DOHH2 (cell line): ENCODE measurements around the gene TCOF1.

Experiments used
- H3F3A ChIP-seq: fragments of 200-600 bp; sonication (generic), shearing (Covaris generic); 2 replicates; pipeline ENCODE4 v1.6.0; 2016; ENCODE audit warnings: antibody characterized with exemption, mild to moderate bottlenecking; ENCODE audit not compliant: control insufficient read depth, insufficient read depth
- H3K27ac ChIP-seq: fragments of 200-600 bp; sonication (generic); 2 replicates; pipeline ENCODE4 v1.5.1; 2014; ENCODE audit warnings: low read depth, mild to moderate bottlenecking, low read length, moderate library complexity
- H3K27me3 ChIP-seq: fragments of 200-600 bp; sonication (generic); 2 replicates; pipeline ENCODE4 v1.6.1; 2014; ENCODE audit warnings: mild to moderate bottlenecking, low read length, mixed read lengths; ENCODE audit not compliant: control insufficient read depth
- H3K36me3 ChIP-seq: fragments of 200-600 bp; sonication (generic); 2 replicates; pipeline ENCODE4 v1.6.1; 2014; ENCODE audit warnings: mild to moderate bottlenecking, low read length, moderate library complexity, mixed read lengths; ENCODE audit not compliant: control insufficient read depth
- H3K4me1 ChIP-seq: fragments of 200-600 bp; sonication (generic); 2 replicates; pipeline ENCODE4 v1.6.1; 2014; ENCODE audit warnings: mild to moderate bottlenecking, low read length, mixed read lengths; ENCODE audit not compliant: control insufficient read depth
- H3K4me2 ChIP-seq: fragments of 200-600 bp; sonication (generic); 2 replicates; pipeline ENCODE4 v1.6.0; 2014; ENCODE audit warnings: mild to moderate bottlenecking, low read length, moderate library complexity
- H3K4me3 ChIP-seq: fragments of 200-600 bp; sonication (generic); 2 replicates; pipeline ENCODE4 v1.5.1; 2014; ENCODE audit warnings: mild to moderate bottlenecking, low read length, mixed read lengths
- H3K79me2 ChIP-seq: fragments of 200-600 bp; sonication (generic); 2 replicates; pipeline ENCODE4 v1.6.1; 2014; ENCODE audit warnings: mild to moderate bottlenecking, low read length, mixed read lengths; ENCODE audit not compliant: control insufficient read depth
- H3K9me2 ChIP-seq: fragments of 200-600 bp; sonication (generic); replicated peaks from 2 replicates; pipeline ENCODE4 v1.6.1; 2014; ENCODE audit warnings: mild to moderate bottlenecking, low read length, mixed read lengths; ENCODE audit not compliant: control insufficient read depth
- H3K9me3 ChIP-seq: fragments of 200-600 bp; sonication (generic); 2 replicates; pipeline ENCODE4 v1.6.1; 2014; ENCODE audit warnings: antibody characterized with exemption, low read length, mixed read lengths; ENCODE audit not compliant: control insufficient read depth, insufficient read depth
- H4K20me1 ChIP-seq: fragments of 200-600 bp; sonication (generic); 2 replicates; pipeline ENCODE4 v1.6.0; 2014; ENCODE audit warnings: low read depth, mild to moderate bottlenecking, antibody characterized with exemption, low read length, moderate library complexity; ENCODE audit not compliant: control insufficient read depth, insufficient read depth
- EZH2phosphoT487 ChIP-seq: fragments of 200-600 bp; sonication (generic); IDR thresholded peaks from 2 replicates; pipeline ENCODE4 v1.6.1; 2017; ENCODE audit warnings: borderline replicate concordance, mild to moderate bottlenecking, antibody characterized with exemption, low read length, moderate library complexity, mixed read lengths
- TF ChIP-seq, protein P1 (sequence below): fragments of 200-600 bp; sonication (generic); IDR thresholded peaks from one replicate; pipeline ENCODE4 v1.5.1; 2014; ENCODE audit warnings: antibody characterized with exemption, mild to moderate bottlenecking, low read depth, low read length; ENCODE audit not compliant: poor library complexity, severe bottlenecking

Gene TCOF1

DNA sequence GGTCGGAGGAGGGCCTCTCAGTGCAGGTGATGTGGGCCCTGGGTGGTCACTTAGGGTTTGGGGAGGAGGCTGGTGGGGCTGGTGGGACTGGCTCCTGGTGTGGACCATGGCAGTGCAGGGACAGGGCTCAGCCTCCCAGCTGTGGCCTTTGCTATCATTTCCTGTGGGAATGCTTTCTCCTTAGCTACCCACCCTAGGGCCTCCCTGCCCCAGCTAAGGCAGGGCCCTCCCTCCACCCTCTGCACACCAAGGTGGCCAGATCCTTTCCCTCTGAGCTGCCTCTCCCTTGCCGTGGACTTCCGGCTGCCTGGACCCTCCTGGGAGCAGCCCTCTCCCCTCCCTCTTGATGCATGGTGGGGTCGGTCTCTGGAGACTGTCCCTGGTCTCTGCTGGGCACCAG lies 32.1 kb upstream of the TCOF1 start:
- Histone ChIP-seq H3K27me3 (peaks cover 8% of the 10 kb centered on the region), H3K9me3 (no peaks in the 10 kb centered on the region), H3F3A (no peaks in the 10 kb centered on the region), H3K79me2 (no peaks in the 10 kb centered on the region), H3K9me2 (no peaks in the 10 kb centered on the region), H4K20me1 (no peaks in the 10 kb centered on the region), H3K4me3 (no peak overlapping the region), H3K4me1 (no peaks in the 10 kb centered on the region), H3K27ac (no peak overlapping the region), H3K4me2 (no peak overlapping the region), H3K36me3 (no peaks in the 10 kb centered on the region)
- TF ChIP-seq EZH2phosphoT487 = no peak

DNA sequence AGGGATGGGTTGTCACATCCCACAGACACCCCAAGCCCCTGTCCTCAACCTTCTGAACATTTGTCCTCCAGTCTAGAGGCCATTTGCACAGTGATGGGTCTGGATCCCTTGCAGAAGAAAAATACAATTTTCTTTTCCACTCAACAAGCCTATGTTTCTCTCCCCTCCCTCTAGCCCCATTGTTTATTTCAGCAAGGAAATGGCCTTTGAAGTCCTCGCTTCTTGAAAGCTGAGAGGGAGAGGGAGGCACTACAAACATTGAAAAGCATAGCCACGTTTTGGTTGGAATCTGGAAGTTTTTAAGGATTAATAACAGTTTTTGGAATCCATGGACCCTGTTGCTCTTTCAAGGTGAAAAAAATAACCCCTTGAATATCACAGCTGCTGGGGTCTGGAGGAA lies 30.8 kb upstream of the TCOF1 start:
- no peaks in the 10 kb centered on the region for H3K4me1 ChIP-seq
- no peaks in the 10 kb centered on the region for H3F3A ChIP-seq
- no peak overlapping the region for H3K4me2 ChIP-seq
- H3K9me3 ChIP-seq = no peaks in the 10 kb centered on the region
- H3K27ac ChIP-seq = no peak overlapping the region
- no peaks in the 10 kb centered on the region for H3K79me2 ChIP-seq
- H3K4me3 ChIP-seq = no peak overlapping the region
- no peaks in the 10 kb centered on the region for H3K9me2 ChIP-seq
- no peaks in the 10 kb centered on the region for H4K20me1 ChIP-seq
- TF ChIP-seq, protein P1, sequence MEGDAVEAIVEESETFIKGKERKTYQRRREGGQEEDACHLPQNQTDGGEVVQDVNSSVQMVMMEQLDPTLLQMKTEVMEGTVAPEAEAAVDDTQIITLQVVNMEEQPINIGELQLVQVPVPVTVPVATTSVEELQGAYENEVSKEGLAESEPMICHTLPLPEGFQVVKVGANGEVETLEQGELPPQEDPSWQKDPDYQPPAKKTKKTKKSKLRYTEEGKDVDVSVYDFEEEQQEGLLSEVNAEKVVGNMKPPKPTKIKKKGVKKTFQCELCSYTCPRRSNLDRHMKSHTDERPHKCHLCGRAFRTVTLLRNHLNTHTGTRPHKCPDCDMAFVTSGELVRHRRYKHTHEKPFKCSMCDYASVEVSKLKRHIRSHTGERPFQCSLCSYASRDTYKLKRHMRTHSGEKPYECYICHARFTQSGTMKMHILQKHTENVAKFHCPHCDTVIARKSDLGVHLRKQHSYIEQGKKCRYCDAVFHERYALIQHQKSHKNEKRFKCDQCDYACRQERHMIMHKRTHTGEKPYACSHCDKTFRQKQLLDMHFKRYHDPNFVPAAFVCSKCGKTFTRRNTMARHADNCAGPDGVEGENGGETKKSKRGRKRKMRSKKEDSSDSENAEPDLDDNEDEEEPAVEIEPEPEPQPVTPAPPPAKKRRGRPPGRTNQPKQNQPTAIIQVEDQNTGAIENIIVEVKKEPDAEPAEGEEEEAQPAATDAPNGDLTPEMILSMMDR = no peak
- no peak for TF ChIP-seq EZH2phosphoT487
- peaks cover 5% of the 10 kb centered on the region; the same call in 1 of the 2 replicates for H3K27me3 ChIP-seq
- H3K36me3 ChIP-seq = no peaks in the 10 kb centered on the region

DNA sequence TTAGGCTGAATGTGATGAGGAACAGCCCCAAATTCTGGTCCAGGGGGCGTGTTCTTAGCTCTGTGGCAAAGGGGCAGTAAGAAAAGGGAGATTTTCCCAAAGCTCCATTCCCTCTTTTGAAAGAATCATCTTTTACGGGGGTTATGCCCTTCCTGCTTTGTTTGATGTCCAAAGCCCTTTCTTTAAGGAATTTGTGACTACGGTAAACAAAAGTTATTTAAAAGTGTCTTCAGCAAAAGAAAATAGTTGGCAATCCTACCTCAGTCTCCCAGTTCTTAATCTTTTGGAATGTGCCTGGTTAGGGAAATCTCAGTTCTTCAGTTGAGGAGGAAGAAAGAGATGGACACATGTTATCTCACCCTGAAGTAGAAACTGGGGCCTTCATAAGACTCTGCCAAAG lies 30.4 kb upstream of the TCOF1 start:
- no peaks in the 10 kb centered on the region for H3F3A ChIP-seq
- no peak overlapping the region for H3K4me3 ChIP-seq
- no peak overlapping the region for H3K4me2 ChIP-seq
- H3K36me3 ChIP-seq = no peaks in the 10 kb centered on the region
- H3K27me3 ChIP-seq = peaks cover 5% of the 10 kb centered on the region; the same call in 1 of the 2 replicates
- TF ChIP-seq, protein P1 = no peak
- TF ChIP-seq EZH2phosphoT487 = no peak
- H3K79me2 ChIP-seq = no peaks in the 10 kb centered on the region
- H3K9me3 ChIP-seq = no peaks in the 10 kb centered on the region
- no peaks in the 10 kb centered on the region for H3K4me1 ChIP-seq
- no peaks in the 10 kb centered on the region for H4K20me1 ChIP-seq
- H3K27ac ChIP-seq = no peak overlapping the region
- no peaks in the 10 kb centered on the region for H3K9me2 ChIP-seq

DNA sequence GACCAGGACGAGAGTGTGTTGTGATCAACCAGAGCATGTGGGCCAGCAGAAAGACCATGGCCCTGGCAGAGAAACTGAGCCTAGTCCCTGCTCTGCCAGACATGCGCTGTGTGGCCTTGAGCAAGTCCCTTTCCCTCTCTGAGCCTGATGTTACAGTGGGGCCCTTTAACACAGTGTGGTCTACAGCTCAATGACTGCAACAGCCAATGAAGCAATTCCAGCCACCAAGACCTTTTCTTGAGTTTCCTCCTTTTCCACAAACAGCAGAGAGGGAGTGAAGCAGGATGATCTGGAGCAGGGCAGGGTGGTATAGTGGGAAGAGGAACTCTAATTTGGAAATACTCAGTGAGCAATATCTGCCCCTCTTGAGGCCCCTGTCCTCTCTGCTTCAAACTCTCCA lies 29.0 kb upstream of the TCOF1 start:
- Histone ChIP-seq H3K9me3 (no peaks in the 10 kb centered on the region), H3F3A (no peaks in the 10 kb centered on the region), H4K20me1 (no peaks in the 10 kb centered on the region), H3K4me1 (no peaks in the 10 kb centered on the region), H3K4me2 (no peak overlapping the region), H3K27ac (no peak overlapping the region), H3K9me2 (no peaks in the 10 kb centered on the region), H3K27me3 (peaks cover 5% of the 10 kb centered on the region; the same call in 1 of the 2 replicates), H3K4me3 (no peak overlapping the region), H3K36me3 (no peaks in the 10 kb centered on the region), H3K79me2 (no peaks in the 10 kb centered on the region)
- TF ChIP-seq, protein P1 = no peak
- no peak for TF ChIP-seq EZH2phosphoT487
